ENCODE data around the gene SNAI3. TPM values are rescaled to one million over a fixed set of nuclear protein-coding genes. Genes with fewer than 3 reads are reported as not detected.

The SNAI3 gene
- total RNA-seq, 1 donor: not detected

GRCh38 chr16:88651276-88651988 is 34.9 kb downstream of the SNAI3 start:
- no peak for TF ChIP-seq CTCF (IDR thresholded peaks at IDR 0.05; ENCODE audit: insufficient read depth, low read length)
- DNase-seq (ENCODE audit: low read depth): no peak
- peak overlapping the region; percentile 77 for H3K4me3 ChIP-seq (ENCODE audit: low read depth, low read length)

DNA sequence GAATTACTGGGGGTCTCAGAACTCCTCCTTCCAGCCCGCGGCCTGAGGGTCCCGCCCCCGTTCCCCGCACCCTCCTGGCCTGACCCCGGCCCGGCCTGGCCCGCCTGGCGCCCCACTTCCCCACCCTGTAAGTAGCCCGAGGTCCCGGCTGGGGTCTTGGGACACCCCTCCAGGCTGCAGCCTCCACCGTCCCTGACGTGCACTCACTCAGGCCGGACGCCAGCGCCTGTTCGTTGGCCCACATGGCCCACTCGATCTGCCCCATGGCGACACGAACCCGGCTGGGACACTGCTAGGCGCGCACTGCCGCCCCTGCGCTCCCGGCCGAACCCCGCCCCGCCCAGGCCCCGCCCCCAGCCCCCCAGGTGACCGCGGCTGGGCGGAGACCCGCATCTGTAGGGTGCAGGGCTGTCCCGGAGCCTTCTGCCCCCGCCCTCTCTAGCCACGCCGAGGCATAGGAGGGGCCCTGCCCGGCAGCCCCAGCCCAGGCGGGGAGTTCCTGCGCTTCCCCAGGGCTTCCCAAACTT is 35.5 kb downstream of the SNAI3 start, which contains the start of gene CYBA:
Gene CYBA (minus strand): TSS at position 305 of the 527 bp plus-strand sequence. CDS start 40 bp downstream, at position 265.
- peak; percentile 39 for DNase-seq (ENCODE audit: low read depth)
- TF ChIP-seq CTCF (IDR thresholded peaks at IDR 0.05; ENCODE audit: insufficient read depth, low read length): no peak
- H3K4me3 ChIP-seq (ENCODE audit: low read depth, low read length): peak within 1 kb of the TSS; percentile 77

DNA sequence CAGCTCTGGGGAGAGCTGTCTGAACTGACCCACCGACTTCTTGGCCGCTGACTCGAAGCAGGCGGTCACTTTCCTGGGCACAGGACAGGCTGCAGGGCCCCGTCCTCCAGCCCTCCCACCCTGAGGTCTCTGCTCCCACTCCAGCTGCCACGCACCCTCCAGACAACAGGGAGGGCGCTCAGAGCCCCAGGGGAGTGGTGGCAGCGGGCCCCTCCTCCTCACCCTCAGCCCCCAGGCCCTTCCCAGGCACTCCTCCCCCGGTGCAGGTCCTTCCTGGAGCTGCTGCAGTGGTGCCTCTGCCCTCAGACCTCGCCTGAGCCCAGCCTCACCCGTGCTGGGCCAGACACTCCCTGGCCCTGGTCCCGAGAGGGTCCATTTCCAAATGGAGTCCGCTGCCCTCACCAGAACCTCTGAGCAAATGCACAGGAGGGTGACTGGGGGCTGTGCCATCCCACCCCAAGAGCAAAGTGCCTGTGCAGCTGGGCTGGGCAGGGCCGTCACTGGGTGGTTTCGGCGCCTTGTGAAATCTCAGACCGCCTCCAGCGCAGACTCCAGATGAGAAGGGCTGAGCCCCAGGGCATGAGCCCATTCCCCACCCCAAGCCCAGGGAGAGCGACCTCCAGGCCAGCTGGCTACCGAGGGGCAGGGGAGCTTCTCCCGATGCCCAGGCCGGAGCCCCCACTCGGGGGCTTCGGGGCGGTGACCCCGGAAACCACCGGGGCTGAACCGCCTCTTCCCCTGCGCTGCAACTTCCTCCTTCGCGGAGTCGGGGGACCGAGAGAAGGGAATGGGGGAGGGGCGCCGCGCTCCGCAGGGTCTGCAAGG is 36.2 kb downstream of the SNAI3 start:
- peak overlapping the region; percentile 77 for H3K4me3 ChIP-seq (ENCODE audit: low read depth, low read length)
- no peak for TF ChIP-seq CTCF (IDR thresholded peaks at IDR 0.05; ENCODE audit: insufficient read depth, low read length)
- DNase-seq (ENCODE audit: low read depth): no peak

DNA sequence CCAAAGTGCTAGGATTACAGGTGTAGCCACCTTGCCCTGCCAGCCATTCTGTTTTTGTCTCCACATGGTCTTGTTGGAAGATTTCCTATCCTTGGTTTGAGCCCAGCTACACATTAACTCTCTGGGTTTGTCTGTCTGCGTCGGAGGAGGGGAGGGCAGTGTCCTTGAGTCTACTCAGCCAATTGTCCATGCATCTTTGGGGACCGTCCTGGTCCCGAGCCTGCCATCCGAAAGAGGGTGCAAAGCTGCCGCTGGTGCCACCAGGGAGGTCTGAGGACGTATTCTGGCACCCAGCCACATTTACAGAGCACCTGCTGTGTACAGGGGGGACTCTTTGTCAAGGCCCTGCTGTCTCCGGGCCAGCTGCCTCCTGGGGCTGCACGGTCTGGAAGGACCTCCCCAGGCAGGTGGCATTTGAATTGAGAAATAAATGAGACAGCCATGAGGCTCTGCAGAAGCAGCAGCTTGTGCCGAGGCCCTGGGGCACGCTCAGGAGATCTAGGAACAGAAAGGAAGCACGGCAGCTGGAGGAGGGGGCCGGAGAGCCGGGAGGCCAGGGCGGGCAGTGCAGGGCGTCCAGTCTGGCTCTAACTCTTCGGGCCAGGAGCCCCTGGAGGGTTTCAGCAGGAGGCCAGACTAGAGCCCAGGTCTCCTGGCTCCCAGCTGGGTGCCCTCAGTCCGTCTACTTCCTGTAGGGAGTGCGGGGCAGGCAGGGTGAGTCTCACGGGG is 36.9 kb downstream of the SNAI3 start:
- no peak overlapping the region for H3K4me3 ChIP-seq (ENCODE audit: low read depth, low read length)
- DNase-seq (ENCODE audit: low read depth): no peak
- TF ChIP-seq CTCF (IDR thresholded peaks at IDR 0.05; ENCODE audit: insufficient read depth, low read length): no peak

DNA sequence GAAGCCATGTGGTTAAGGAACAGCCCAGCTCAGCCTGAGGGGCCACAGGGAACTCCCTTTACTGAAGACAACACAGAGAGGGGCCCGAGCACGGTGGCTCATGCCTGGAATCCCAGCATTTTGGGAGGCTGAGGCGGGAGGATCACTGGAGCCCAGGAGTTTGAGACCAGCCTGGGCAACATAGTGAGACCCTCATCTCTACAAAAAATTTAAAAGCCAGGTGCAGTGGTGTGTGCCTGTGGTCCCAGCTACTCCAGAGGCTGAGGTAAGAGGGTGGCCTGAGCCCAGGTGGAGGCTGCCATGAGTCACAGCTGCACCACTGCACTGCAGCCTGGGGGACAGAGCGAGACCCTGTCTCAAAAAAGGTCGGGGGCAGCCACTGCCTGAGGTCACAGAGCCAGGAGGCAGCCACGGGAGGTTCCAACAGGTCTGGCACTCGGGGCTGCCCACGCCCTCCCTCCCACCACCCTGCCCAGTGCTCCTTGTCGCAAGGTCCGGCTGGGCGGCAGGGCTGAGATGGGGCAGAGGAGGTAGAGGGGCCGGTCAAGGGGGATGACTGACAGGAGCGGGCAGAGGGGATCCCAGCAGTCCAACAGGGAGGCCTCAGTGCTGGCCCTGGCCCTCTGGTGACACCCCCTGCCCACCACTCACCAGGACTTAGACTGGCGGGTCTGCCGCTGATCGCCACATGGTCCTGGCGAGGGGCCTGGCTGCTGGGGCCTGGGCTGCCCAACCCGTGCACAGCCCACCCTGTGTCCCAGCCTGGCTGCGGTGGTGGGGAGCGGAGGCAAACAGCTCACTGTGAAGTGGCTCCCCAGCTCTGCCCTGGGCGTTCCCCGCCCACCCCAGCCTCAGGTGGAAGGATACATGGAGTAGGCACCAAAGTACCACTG is 38.9 kb downstream of the SNAI3 start:
- DNase-seq (ENCODE audit: low read depth): no peak
- no peak overlapping the region for H3K4me3 ChIP-seq (ENCODE audit: low read depth, low read length)
- no peak for TF ChIP-seq CTCF (IDR thresholded peaks at IDR 0.05; ENCODE audit: insufficient read depth, low read length)
